Kidney capillary endothelial cell (primary cell): ENCODE measurements around the gene ZBTB40.

Experiments
- DNase-seq: peaks from one replicate; pipeline ENCODE4 v3.0.0-alpha.2; 2018; ENCODE audit warnings: low spot score

Gene ZBTB40

DNA sequence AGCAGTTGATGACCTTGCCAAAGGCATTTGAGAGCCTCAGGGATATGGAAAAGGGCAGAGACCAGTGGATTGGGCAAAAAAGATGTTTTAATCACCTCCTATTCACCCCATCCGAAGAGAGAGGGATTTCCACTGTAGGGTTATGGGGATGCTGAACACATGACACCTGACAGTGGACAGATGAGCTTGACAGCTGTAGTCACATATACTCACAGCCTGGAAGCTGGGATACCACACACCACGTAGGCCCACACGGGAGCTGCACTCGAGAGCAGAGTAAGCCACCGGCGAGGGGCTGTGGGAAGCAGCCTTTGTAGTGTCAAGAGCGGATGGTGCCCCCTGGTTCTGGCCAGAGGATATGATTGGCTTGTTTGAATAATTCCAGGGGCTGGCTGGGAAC, 20.0 kb downstream of the ZBTB40 start:
- no peak for DNase-seq

DNA sequence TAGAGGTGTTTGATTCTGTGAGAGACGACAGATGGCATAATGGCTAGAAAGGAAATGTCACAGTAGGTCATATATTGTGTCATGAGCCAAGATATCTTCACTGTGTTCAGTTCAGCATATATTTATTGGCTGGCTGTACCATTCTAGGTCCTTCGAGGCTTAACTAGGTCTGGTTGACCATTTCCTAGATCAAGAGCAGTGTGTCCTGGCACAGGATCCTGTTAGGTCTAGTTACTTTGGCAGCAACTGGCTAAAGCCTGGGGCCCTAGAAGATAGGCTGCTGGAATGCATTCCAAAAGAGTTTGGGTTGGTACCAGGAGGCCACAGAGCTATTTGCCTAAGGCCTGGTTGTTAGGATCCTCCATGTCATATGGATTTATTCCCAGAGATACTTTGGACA, 20.9 kb downstream of the ZBTB40 start:
- DNase-seq: no peak

DNA sequence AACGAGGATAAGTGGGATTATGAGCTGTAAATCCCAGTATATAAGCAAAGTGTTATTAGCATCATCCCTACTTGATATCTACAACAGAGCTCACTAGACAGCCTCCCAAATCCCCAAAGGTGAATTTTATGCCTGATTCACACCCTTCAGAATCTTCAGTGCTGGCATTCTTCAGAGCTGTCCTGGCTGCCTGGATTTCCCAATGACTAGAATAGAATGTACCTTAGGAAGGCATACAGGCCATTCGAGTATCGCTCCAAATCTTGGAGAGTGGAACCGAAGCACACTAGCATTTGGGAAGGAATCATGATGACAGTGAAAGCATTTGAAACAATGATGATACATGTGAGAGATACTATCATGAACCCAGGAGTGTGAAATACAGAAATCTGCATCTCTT, 22.3 kb downstream of the ZBTB40 start:
- no peak for DNase-seq

DNA sequence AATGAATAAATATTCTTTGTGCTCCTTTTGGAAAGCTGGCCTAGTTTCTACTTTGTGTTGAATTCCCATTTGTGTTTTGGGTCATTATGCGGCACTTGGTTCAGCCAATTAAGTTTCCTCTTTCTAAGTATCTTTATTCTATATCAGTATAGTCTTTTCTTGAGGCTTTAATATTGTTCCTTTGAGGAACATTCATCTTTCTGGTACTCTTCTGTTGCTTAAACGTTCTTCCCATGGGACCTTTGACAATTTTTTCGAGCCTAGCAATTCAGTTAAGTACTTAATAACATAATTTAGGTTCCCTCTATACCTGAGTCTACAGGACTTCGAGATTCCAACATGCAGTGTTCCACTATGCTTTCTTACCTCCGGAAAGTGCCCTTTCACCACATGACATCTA, 24.9 kb downstream of the ZBTB40 start:
- DNase-seq: no peak

- DNase-seq: no peak
Measured at GRCh38 chr1:22483121-22483520, 31.5 kb downstream of the ZBTB40 start.

- no peak for DNase-seq
Measured at GRCh38 chr1:22484706-22485345, 33.2 kb downstream of the ZBTB40 start.

DNA sequence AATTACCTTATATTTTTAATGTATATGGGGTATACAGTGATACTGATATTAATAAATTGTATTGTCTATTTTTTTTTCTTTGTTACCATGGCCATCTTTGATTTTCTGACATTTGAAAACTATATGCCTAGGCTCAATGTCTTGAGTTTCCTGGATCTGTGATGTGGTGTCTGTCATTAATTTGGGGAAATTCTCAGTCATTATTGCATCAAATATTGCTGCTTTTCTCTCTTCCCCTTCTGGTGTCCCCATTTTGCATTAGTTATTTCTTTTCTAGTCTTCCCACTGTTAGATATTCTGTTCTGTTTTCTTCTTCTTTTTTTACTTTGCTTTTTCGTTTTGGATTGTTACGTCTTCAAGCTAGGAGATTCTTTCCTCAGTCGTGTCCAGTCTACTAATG, 33.8 kb downstream of the ZBTB40 start:
- no peak for DNase-seq

DNA sequence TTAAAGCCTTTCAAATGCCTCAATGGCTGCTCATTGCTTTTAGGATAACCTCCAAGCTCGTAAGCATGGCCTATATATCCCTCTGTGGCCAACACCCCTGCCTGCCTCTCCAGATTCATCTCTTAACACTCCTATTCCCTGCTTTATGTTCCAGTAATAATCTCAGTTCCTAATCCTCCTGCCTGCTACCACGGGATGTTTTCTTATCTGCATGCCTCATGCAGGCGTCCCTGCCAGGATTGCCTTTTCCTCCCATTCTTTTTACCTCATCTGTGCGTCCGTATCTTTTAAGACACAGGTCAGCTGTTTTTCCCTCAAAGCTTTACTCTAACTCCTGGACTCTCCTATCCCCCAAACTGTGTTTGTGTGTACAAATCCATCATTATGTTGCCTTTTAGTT, 36.1 kb downstream of the ZBTB40 start:
- DNase-seq: no peak

DNA sequence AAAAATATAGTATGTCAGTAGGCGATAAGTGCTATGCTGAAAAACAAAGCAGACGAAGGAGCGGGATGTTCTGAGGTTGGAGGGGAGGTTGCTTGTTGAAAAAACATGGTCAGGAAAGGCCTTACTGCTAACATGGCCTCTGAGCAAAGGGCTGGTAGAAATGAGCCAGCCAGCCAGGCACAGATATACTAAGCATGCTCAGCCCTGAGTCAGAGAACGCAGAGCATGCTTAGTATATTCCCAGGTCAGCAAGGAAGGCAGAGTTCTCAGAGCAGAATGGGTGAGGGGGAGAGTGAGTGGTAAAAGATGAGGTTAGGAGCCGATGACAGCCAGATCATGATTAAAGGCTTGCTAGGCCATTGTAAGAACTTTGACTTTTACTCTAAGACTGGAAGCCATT, 36.7 kb downstream of the ZBTB40 start:
- DNase-seq: no peak

DNA sequence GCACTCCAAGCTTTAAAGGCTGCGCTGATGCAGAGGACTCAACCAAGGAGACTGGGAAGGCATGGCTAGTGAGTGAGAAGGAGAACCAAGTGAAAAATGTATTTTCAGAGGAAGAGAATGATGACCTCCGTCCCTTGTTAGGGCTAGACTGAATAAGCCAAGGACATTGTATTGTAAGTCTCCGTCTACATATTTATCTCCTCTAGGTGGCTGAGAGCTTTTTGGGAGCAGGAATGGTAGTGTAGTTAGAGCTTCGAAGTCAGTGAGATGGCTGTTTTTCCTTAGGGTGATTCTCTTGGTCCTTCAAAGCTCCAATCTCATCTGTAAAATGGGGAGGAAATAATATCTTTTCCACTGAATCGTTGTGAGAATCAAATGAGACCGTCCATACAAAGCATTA, 37.6 kb downstream of the ZBTB40 start:
- DNase-seq: no peak

DNA sequence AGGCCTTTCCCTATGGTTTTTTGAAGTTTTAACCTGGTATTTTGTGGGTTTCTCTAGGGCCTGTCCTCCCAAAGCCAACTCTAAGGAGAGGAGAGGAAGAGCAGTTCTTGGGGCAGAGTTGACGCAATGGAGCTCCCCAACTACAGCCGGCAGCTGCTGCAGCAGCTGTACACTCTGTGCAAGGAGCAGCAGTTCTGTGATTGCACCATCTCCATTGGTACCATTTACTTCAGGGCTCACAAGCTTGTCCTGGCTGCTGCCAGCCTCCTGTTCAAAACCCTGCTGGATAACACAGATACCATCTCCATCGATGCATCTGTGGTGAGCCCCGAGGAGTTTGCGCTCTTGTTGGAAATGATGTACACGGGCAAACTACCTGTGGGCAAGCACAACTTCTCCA, 38.2 kb downstream of the ZBTB40 start:
- DNase-seq: no peak

DNA sequence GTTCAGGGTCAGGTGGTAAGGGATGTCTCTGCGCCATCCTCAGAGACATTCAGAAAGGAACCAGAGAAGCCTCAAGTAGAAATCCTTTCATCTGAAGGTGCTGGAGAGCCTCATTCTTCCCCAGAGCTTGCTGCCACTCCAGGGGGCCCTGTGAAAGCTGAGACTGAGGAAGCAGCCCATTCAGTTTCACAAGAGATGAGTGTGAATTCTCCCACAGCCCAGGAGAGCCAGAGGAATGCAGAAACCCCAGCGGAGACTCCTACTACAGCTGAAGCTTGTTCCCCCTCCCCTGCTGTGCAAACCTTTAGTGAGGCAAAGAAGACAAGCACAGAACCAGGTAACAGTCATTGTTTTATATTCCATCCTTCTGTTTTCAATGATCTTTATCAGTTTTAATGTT, 38.7 kb downstream of the ZBTB40 start:
- no peak for DNase-seq

DNA sequence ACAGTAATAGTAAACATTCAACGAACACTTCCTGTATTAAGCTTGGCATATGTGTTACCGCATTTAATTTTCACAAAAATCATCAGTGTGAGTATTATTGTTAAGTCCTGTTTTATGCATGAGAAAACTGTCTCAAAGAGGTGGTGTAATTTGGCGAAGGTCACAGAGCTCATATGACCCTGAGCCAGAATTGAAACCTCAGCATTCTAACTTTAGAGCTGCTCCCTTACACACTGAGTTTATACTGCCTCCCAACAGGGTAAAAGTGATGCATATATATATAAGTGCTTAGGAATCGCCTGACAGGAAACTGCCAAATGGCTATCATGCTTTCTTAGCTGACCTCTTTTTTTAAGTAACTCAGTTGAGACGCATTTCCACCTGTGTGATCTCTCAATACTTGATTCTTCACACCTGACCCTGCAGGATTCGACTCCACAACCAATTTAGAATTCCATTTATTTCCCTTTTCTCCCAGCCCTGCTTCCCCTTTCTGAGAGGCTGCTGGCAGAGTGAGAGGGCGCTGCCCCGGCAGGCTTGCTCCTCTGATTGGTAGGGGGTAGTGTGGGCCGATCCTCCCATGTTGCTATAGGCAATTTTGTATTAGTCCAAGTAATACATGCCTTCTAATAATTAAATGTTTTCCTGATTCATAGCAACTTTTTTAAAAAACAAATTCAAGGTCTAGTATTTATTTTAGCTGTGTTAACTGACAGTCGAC, 40.5 kb downstream of the ZBTB40 start:
- no peak for DNase-seq

- no peak for DNase-seq
Measured at GRCh38 chr1:22494144-22494543, 42.5 kb downstream of the ZBTB40 start.

- DNase-seq: no peak
Measured at GRCh38 chr1:22494943-22495579, 43.4 kb downstream of the ZBTB40 start.

DNA sequence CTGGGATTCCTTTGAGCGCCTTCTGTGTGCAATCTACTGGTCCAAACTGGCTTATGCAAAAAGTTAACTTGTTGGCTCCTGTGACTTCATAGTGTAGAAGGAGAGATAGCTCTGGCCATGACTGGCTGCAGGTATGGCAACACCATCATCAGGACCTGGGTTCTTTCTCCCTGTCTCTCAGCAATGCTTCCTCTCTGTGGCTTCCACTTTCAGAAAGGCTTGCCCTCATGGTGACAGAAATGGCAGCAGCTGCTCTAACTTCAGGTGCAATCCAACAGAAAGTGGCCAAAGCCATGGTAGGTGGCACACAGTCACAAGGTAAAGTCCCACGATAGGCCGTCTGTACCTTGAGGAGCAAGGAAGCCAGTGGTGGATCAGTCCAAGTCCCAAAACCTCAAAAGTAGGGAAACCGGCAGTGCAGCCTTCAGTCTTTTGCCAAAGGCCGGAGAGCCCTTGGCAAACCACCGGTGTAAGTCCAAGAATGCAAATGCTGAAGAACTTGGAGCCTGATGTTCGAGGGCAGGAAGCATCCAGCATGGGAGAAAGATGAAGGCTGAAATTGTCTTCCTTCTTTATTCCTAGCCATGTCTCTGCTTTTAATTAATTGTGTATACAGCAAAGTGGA, 45.0 kb downstream of the ZBTB40 start:
- DNase-seq: no peak

DNA sequence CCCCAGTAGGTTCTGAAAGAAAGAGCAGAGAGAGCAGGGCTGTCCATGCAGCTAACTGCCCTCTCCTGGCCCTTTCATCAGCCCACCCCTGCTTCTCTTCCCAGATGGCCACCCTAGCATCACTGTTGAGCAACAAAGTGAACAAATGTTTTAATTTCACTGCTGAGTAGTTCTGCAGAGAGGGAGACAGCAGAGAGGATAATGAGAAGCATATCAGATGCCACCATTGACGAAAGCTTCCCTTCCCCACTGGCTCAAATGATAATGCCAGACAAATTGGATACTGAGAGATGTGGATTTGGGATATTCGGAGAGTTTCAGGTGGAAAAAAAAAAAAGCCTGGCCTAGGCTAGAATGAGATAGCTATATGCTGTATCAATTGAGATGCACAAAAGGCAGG, 46.8 kb downstream of the ZBTB40 start:
- DNase-seq: no peak

DNA sequence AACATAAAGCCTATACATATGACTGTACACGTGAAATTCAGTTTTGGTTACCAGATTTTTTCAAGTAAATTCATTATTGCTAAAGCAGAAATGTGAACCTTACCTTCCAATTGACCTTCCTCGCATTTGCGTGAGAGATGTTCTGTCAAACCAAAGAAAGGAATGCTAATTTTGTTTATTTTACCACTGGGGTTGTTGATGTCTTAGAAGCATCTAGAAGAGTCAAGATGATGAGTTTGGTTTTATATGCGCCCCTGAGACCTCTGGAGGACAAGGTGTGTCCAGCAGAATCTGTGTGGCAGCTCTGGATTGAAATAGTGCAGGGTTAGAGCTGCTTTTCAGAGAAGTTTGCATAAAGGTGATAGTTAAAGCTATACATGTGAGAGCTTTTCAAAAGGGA, 48.4 kb downstream of the ZBTB40 start:
- no peak for DNase-seq

DNA sequence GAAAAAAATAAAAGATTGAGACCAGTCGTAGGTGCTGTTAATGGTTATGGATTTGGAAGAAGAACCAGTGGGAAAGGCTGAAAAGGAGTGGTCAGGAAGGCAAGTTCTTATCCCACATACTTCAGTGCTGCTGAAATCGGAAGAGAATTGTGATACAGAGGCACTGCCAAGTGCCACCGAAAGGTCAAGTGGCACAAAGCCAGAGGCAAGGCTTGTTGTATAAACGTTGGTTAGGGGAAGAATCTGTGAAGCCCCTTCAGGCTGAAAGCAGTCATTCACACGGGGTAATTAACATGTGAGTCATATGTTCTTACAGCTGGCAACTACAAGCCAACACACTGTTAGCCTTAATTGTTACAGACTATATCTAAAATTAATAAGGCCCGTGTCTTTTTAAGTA, 48.8 kb downstream of the ZBTB40 start:
- DNase-seq: peak; percentile 16

DNA sequence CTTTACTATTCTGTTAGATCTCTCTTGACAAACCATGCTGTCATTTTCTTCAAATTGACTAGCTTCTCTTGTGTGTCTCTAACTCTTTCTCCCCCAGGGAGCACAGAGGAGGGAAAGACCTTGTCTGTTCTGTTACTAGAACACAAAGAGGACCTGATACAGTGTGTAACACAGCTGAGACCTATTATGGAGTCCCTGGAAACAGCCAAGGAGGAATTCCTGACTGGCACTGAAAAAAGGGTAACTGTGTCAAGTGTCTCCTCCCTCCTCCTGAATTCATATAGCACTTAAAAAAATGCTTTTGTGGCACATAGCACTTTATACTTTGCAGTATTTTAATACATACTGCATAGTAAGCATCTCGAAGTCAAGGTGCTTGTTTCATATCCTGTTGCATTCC, 50.6 kb downstream of the ZBTB40 start:
- no peak for DNase-seq

- no peak for DNase-seq
Measured at GRCh38 chr1:22503721-22504410, 52.2 kb downstream of the ZBTB40 start.

DNA sequence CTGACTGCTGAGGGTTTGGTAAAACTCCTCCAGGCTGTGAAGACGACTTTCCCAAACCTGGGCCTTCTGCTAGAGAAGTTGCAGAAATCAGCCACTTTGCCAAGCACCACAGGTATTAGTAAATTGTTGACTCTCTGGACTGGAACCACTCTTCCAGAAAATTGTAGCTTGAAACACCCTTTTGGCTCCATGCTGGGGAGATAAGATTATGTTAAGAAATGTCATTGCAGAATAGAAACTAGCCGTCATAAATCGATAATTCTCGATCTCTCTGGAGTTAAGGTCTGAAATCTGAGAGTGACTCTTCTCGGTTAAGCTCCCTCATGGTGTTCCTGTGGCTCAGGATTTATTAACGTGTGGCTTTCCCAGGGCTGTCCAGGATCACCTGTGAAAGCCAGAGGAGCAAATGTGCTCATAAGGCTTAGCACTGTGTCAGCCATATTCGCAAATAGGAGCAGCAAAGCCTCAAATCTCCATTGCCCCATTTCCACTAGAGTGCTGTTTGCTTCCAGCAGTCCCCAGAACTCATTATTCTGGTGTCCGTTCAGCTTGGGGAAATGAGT, 54.6 kb downstream of the ZBTB40 start:
- no peak for DNase-seq
